Gastroesophageal sphincter (tissue), 4 donors: ENCODE measurements around the gene SCN1A. TPM values are rescaled to one million over a fixed set of nuclear protein-coding genes. Genes with fewer than 3 reads are reported as not detected.

Experiments used
- ATAC-seq: fragments of 150-250 bp; one replicate; pipeline ENCODE4 v1.9.1; 2016; ENCODE audit warnings: mild to moderate bottlenecking, moderate library complexity
- H3K27ac ChIP-seq, 4 donors: fragments of 200-600 bp; sonication (generic) in 3 of 4; 1 replicate in 3 of 4; 2 replicates in 1 of 4; pipeline ENCODE4 v1.5.1; 2016 to 2019
- H3K27me3 ChIP-seq: fragments of 200-600 bp; sonication (generic); one replicate; pipeline ENCODE4 v1.5.1; 2019
- H3K36me3 ChIP-seq, 2 donors: fragments of 200-600 bp; sonication (generic); one replicate each; pipeline ENCODE4 v1.5.1; 2019; ENCODE audit warnings: control low read depth in 1 of 2
- H3K4me1 ChIP-seq, 3 donors: fragments of 200-600 bp; sonication (generic); 1 replicate in 2 of 3; 2 replicates in 1 of 3; pipeline ENCODE4 v1.5.1; 2016 to 2019; ENCODE audit warnings: control low read depth in 2 of 3
- H3K4me3 ChIP-seq, 2 donors: fragments of 200-600 bp; sonication (generic); one replicate each; pipeline ENCODE4 v1.5.1; 2019; ENCODE audit warnings: mild to moderate bottlenecking in 1 of 2, moderate library complexity in 1 of 2
- H3K9me3 ChIP-seq, 3 donors: fragments of 200-600 bp; sonication (generic); one replicate each; pipeline ENCODE4 v1.5.1; 2017 to 2019; ENCODE audit warnings: control low read depth in 2 of 3
- CTCF ChIP-seq, 4 experiments: fragments of 200-600 bp in 2 of 4; fragments of 450-650 bp in 2 of 4; sonication (generic) in 1 of 4; IDR thresholded peaks; one replicate each; pipeline ENCODE4 v1.5.1; 2017 to 2019; ENCODE audit warnings: antibody characterized with exemption in 4 of 4, mild to moderate bottlenecking in 2 of 4, moderate library complexity in 2 of 4
- EP300 ChIP-seq: sonication (generic); formaldehyde crosslinking; IDR thresholded peaks from one replicate; pipeline ENCODE4 v1.6.1; 2017; ENCODE audit warnings: antibody characterized with exemption, mild to moderate bottlenecking
- POLR2A ChIP-seq, 2 donors: fragments of 450-650 bp; IDR thresholded peaks; one replicate each; pipeline ENCODE4 v1.6.1; 2017; ENCODE audit warnings: antibody characterized with exemption in 2 of 2, mild to moderate bottlenecking in 2 of 2, moderate library complexity in 1 of 2
- POLR2AphosphoS5 ChIP-seq: sonication (generic); formaldehyde crosslinking; IDR thresholded peaks from one replicate; pipeline ENCODE4 v1.6.1; 2017; ENCODE audit warnings: antibody characterized with exemption
- WGBS, 2 donors: methylation state at CpG; one replicate each; pipeline ENCODE4 v1.1.5; 2018; ENCODE audit warnings: low coverage in 1 of 2; 5-methylcytosine and 5-hydroxymethylcytosine counted together
- small RNA-seq, 4 donors: library from RNA; depleted of rRNA; stranded (forward); fragments of <200 nt; gene quantifications; one replicate each; pipeline ENCODE3, GENCODE V24; 2016
- total RNA-seq, 4 donors: library from RNA; depleted of rRNA; stranded (reverse); fragments of >200 nt; gene quantifications; one replicate each; pipeline ENCODE4 v1.1.0, GENCODE V29; 2016

The SCN1A gene
- total RNA-seq, 4 donors from 2014 or later, result 0.05 to 0.08 TPM; not detected in 2

- ATAC-seq, result no peak
- TF ChIP-seq CTCF (IDR thresholded peaks at IDR 0.05), result no peak
- no peak for TF ChIP-seq POLR2A (IDR thresholded peaks at IDR 0.05)
- TF ChIP-seq POLR2AphosphoS5, result no peak
- TF ChIP-seq EP300, result no peak
- no peaks in the 10 kb centered on the region for H3K9me3 ChIP-seq
- H3K27ac ChIP-seq, result no peak overlapping the region
- whole genome bisulfite sequencing, 2 donors, result 30 to 70% methylated on average over 1 of the region's 1 CpG
- H3K36me3 ChIP-seq, result peaks cover 0 to 79% of the 10 kb centered on the region in 2 donors
- H3K27me3 ChIP-seq, result no peaks in the 10 kb centered on the region
- no peak overlapping the region for H3K4me3 ChIP-seq
- no peaks in the 10 kb centered on the region for H3K4me1 ChIP-seq
Measured at GRCh38 chr2:165938237-165938636, 189.6 kb downstream of the SCN1A start.

Small RNA genes within 50 kb of the gene (small RNA-seq; reads per million reads assigned to genes)
- gene RF00019, result 0 reads per million in 4 donors

Other genes with a start within 250 kb of the SCN1A start
- 10 to 100 TPM; 15.0 to 30.2 (median 26.3) TPM for gene TTC21B, start 174.2 kb downstream of the SCN1A start, total RNA-seq
- gene SCN9A, start 247.9 kb upstream of the SCN1A start, total RNA-seq, result 1 to 10 TPM; 3.1 to 7.7 (median 6.2) TPM